PC-3 (cell line): Measurements from ENCODE around the gene SLC35E4.

Experiments used
- EZH2 ChIP-seq: fragments of 300-600 bp; sonication (generic); IDR thresholded peaks from one replicate; pipeline ENCODE4 v1.6.1; 2017; ENCODE audit warnings: antibody characterized with exemption, mild to moderate bottlenecking, low read length; ENCODE audit not compliant: unreplicated experiment
- EZH2phosphoT487 ChIP-seq: fragments of 300-600 bp; sonication (generic); IDR thresholded peaks from 2 replicates; pipeline ENCODE4 v1.6.1; 2018; ENCODE audit warnings: mild to moderate bottlenecking, antibody characterized with exemption, low read length, borderline replicate concordance
- TF ChIP-seq, protein P1 (sequence below): fragments of 300-600 bp; sonication (generic); conservative IDR thresholded peaks from 2 replicates; pipeline ENCODE4 v1.5.1; 2017; ENCODE audit warnings: antibody characterized with exemption, low read depth, mild to moderate bottlenecking, low read length

- TF ChIP-seq, protein P1, sequence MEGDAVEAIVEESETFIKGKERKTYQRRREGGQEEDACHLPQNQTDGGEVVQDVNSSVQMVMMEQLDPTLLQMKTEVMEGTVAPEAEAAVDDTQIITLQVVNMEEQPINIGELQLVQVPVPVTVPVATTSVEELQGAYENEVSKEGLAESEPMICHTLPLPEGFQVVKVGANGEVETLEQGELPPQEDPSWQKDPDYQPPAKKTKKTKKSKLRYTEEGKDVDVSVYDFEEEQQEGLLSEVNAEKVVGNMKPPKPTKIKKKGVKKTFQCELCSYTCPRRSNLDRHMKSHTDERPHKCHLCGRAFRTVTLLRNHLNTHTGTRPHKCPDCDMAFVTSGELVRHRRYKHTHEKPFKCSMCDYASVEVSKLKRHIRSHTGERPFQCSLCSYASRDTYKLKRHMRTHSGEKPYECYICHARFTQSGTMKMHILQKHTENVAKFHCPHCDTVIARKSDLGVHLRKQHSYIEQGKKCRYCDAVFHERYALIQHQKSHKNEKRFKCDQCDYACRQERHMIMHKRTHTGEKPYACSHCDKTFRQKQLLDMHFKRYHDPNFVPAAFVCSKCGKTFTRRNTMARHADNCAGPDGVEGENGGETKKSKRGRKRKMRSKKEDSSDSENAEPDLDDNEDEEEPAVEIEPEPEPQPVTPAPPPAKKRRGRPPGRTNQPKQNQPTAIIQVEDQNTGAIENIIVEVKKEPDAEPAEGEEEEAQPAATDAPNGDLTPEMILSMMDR, result no peak
- TF ChIP-seq EZH2, result no peak
- TF ChIP-seq EZH2phosphoT487, result no peak
Measured at GRCh38 chr22:30646518-30647160, 11.1 kb downstream of the SLC35E4 start.
